GM23248 (cell line): ENCODE data around the gene ZNF444.

Experiments used
- EZH2 ChIP-seq: fragments of 200-600 bp; sonication (generic); IDR thresholded peaks from 2 replicates; pipeline ENCODE4 v1.6.1; 2018; ENCODE audit warnings: antibody characterized with exemption, mild to moderate bottlenecking; ENCODE audit not compliant: insufficient read depth, poor library complexity, severe bottlenecking
- EZH2phosphoT487 ChIP-seq: fragments of 200-600 bp; sonication (generic); IDR thresholded peaks from 2 replicates; pipeline ENCODE4 v1.6.1; 2018; ENCODE audit warnings: antibody characterized with exemption, moderate library complexity, mild to moderate bottlenecking, low read depth; ENCODE audit not compliant: insufficient read depth

- TF ChIP-seq EZH2phosphoT487: no peak
- TF ChIP-seq EZH2: no peak
These were observed 7.0 kb downstream of the ZNF444 start for GRCh38 chr19:56148096-56148495.
